GM18502 (cell line): ENCODE data around the gene NID2.

Experiments used
- ATAC-seq: cut with Tn5 transposase; IDR thresholded peaks from one replicate; pipeline ENCODE4 v1.9.1; 2021; ENCODE audit warnings: mild to moderate bottlenecking; ENCODE audit not compliant: unreplicated experiment, poor library complexity

The NID2 gene

GRCh38 chr14:51969852-51970540 is 98.9 kb downstream of the NID2 start:
- no peak for ATAC-seq

- no peak for ATAC-seq
Observed at GRCh38 chr14:51967521-51967920, 101.3 kb downstream of the NID2 start.

GRCh38 chr14:51963286-51963685 is 105.6 kb downstream of the NID2 start:
- ATAC-seq = no peak

- ATAC-seq = no peak
Observed at GRCh38 chr14:51962711-51963110, 106.1 kb downstream of the NID2 start.

GRCh38 chr14:51960866-51961265 is 108.0 kb downstream of the NID2 start:
- ATAC-seq = no peak

GRCh38 chr14:51959928-51960327 is 108.9 kb downstream of the NID2 start:
- ATAC-seq = no peak

- ATAC-seq = no peak
Observed at GRCh38 chr14:51957950-51958349, 110.9 kb downstream of the NID2 start.
